HEK293T (cell line): ENCODE results near the gene HP.
A peak's percentile ranks its signal among the peaks of the same experiment; 100 is the strongest.
"Not testable (repeated sequence)": the region's sequence is repeated elsewhere in the genome, so short reads cannot be mapped to it uniquely, and the experiment has no call there.

Experiments
- CTCF ChIA-PET: fragments of 350-600 bp; formaldehyde crosslinking; extraction: SDS; loops from one replicate; lab custom pipeline; 2021; ENCODE audit warnings: antibody characterized with exemption, inconsistent platforms; lab: Yijun Ruan, JAX
- POLR2A ChIA-PET: fragments of 350-600 bp; formaldehyde crosslinking; extraction: SDS; loops from one replicate; lab custom pipeline; 2020; ENCODE audit warnings: antibody characterized with exemption, inconsistent platforms; lab: Yijun Ruan, JAX
- DNase-seq: peaks from one replicate; pipeline ENCODE4 v3.0.0; 2012; ENCODE audit warnings: mixed read lengths; ENCODE audit errors: extremely low spot score
- ARNT ChIP-seq: fragments of 450-650 bp; IDR thresholded peaks from 2 replicates; pipeline ENCODE4 v1.6.1; 2017; ENCODE audit warnings: mild to moderate bottlenecking
- BHLHE40 ChIP-seq: fragments of 450-650 bp; IDR thresholded peaks from 2 replicates; pipeline ENCODE4 v1.6.1; 2016; ENCODE audit warnings: mild to moderate bottlenecking, moderate library complexity, borderline replicate concordance
- CTBP1 ChIP-seq: fragments of 450-650 bp; IDR thresholded peaks from 2 replicates; pipeline ENCODE4 v1.6.1; 2016; ENCODE audit warnings: borderline replicate concordance
- ELF4 ChIP-seq: fragments of 450-650 bp; IDR thresholded peaks from 2 replicates; pipeline ENCODE4 v1.6.1; 2017; ENCODE audit warnings: antibody characterized with exemption
- FOXA1 ChIP-seq: fragments of 450-650 bp; IDR thresholded peaks from 2 replicates; pipeline ENCODE4 v1.6.1; 2016; ENCODE audit warnings: mild to moderate bottlenecking
- FOXK2 ChIP-seq: fragments of 450-650 bp; IDR thresholded peaks from 2 replicates; pipeline ENCODE4 v1.6.1; 2016; ENCODE audit warnings: mild to moderate bottlenecking
- FOXM1 ChIP-seq: fragments of 450-650 bp; IDR thresholded peaks from 2 replicates; pipeline ENCODE4 v1.6.1; 2017; ENCODE audit warnings: mild to moderate bottlenecking, borderline replicate concordance
- HDGF ChIP-seq: fragments of 450-650 bp; IDR thresholded peaks from 2 replicates; pipeline ENCODE4 v1.6.1; 2017; ENCODE audit warnings: antibody characterized with exemption, borderline replicate concordance
- L3MBTL2 ChIP-seq: fragments of 450-650 bp; conservative IDR thresholded peaks from 2 replicates; pipeline ENCODE4 v1.6.1; 2016; ENCODE audit warnings: mild to moderate bottlenecking
- LEF1 ChIP-seq: fragments of 450-650 bp; IDR thresholded peaks from 2 replicates; pipeline ENCODE4 v1.6.1; 2017; ENCODE audit warnings: mild to moderate bottlenecking, borderline replicate concordance
- NFRKB ChIP-seq: fragments of 450-650 bp; IDR thresholded peaks from 2 replicates; pipeline ENCODE4 v1.6.1; 2016; ENCODE audit warnings: mild to moderate bottlenecking, moderate library complexity
- PKNOX1 ChIP-seq: fragments of 450-650 bp; IDR thresholded peaks from 2 replicates; pipeline ENCODE4 v1.6.1; 2016
- SP1 ChIP-seq: fragments of 450-650 bp; IDR thresholded peaks from 2 replicates; pipeline ENCODE4 v1.6.1; 2017
- SUZ12 ChIP-seq: fragments of 450-650 bp; IDR thresholded peaks from 2 replicates; pipeline ENCODE4 v1.6.1; 2016; ENCODE audit warnings: mild to moderate bottlenecking
- TARDBP ChIP-seq: fragments of 450-650 bp; IDR thresholded peaks from 2 replicates; pipeline ENCODE4 v1.6.1; 2016
- ZNF384 ChIP-seq: fragments of 450-650 bp; IDR thresholded peaks from 2 replicates; pipeline ENCODE4 v1.6.1; 2016

The HP gene

GRCh38 chr16:72054254-72054847, at the start of gene HP:
HP (plus strand) TSS chr16:72054505; CDS start chr16:72054653, 148 bp downstream.
- CTCF ChIA-PET, DNase-seq, POLR2A ChIA-PET: not testable (repeated sequence)

- DNase-seq, CTCF ChIA-PET, POLR2A ChIA-PET: not testable (repeated sequence)
Observed at GRCh38 chr16:72008065-72008423, 46.3 kb upstream of the HP start.

- CTCF ChIA-PET, result no interaction called here
- DNase-seq, result peak; percentile 99
- no peak for TF ChIP-seq SUZ12
- TF ChIP-seq ELF4, result peak; percentile 23; the same call in 1 of the 2 replicates
- no peak for TF ChIP-seq BHLHE40
- TF ChIP-seq ZNF384, result no peak
- no peak for TF ChIP-seq ARNT
- TF ChIP-seq CTBP1, result no peak
- no peak for TF ChIP-seq FOXM1
- no peak for TF ChIP-seq NFRKB
- TF ChIP-seq SP1, result no peak
- peak; percentile 78; the same call in 1 of the 2 replicates for TF ChIP-seq HDGF
- no peak for TF ChIP-seq FOXA1
- TF ChIP-seq PKNOX1, result peak; percentile 35; the same call in 1 of the 2 replicates
- peak; percentile 66 for TF ChIP-seq L3MBTL2
- TF ChIP-seq LEF1, result no peak
- no peak for TF ChIP-seq FOXK2
- peak; percentile 86 for TF ChIP-seq TARDBP
- POLR2A ChIA-PET, result interaction anchor here (1.2 kb wide), 1 partner anchor 10 kb away, joined by 6 read pairs; no protein-coding TSS in a partner anchor
Observed at GRCh38 chr16:72008424-72009216, 45.7 kb upstream of the HP start, which contains the start of gene DHODH. DHODH (plus strand) TSS chr16:72008744; CDS start chr16:72008765, 21 bp downstream.

GRCh38 chr16:72009779-72010178, 44.5 kb upstream of the HP start:
- no peak for DNase-seq
- no peak for TF ChIP-seq LEF1
- TF ChIP-seq TARDBP, result no peak
- no peak for TF ChIP-seq BHLHE40
- ChIA-PET CTCF (no interaction called here), POLR2A (interaction anchor here (1.2 kb wide), 1 partner anchor 9 kb away, joined by 6 read pairs; no protein-coding TSS in a partner anchor)

GRCh38 chr16:72012607-72013006, 41.7 kb upstream of the HP start:
- POLR2A ChIA-PET, result no interaction called here
- CTCF ChIA-PET, result no interaction called here

GRCh38 chr16:72013389-72013788, 40.9 kb upstream of the HP start:
- TF ChIP-seq ARNT (no peak), SP1 (no peak), LEF1 (no peak)
- POLR2A ChIA-PET, result no interaction called here
- DNase-seq, result no peak
- CTCF ChIA-PET, result no interaction called here

More at GRCh38 chr16:72012607-72013006, 41.7 kb upstream of the HP start:
- DNase-seq, result no peak
- TF ChIP-seq ELF4 (no peak), FOXA1 (no peak), TARDBP (no peak), PKNOX1 (no peak), FOXK2 (no peak), ARNT (no peak), ZNF384 (no peak), NFRKB (no peak), LEF1 (no peak), HDGF (no peak), L3MBTL2 (no peak), CTBP1 (no peak), BHLHE40 (no peak), SP1 (no peak), FOXM1 (no peak), SUZ12 (no peak)

GRCh38 chr16:72013888-72014581, 40.3 kb upstream of the HP start:
- ChIA-PET CTCF (no interaction called here), POLR2A (no interaction called here)
- DNase-seq, result no peak
- TF ChIP-seq ZNF384, result no peak
- no peak for TF ChIP-seq SP1
- no peak for TF ChIP-seq FOXM1
- TF ChIP-seq BHLHE40, result no peak
- no peak for TF ChIP-seq FOXK2
- no peak for TF ChIP-seq TARDBP
- no peak for TF ChIP-seq NFRKB
- no peak for TF ChIP-seq L3MBTL2
- no peak for TF ChIP-seq ARNT
- no peak for TF ChIP-seq ELF4
- no peak for TF ChIP-seq HDGF
- TF ChIP-seq PKNOX1, result no peak
- no peak for TF ChIP-seq FOXA1
- no peak for TF ChIP-seq SUZ12
- no peak for TF ChIP-seq CTBP1
- no peak for TF ChIP-seq LEF1
